KMS-11 (cell line): ENCODE data around the gene CFD.
"Not testable (repeated sequence)": the region's sequence is repeated elsewhere in the genome, so short reads cannot be mapped to it uniquely, and the experiment has no call there.

Experiments
- H2AFZ ChIP-seq: fragments of 200-600 bp; sonication (generic); 2 replicates; pipeline ENCODE4 v1.6.1; 2016; ENCODE audit warnings: antibody characterized with exemption, mixed run types, low read depth
- H3K27ac ChIP-seq: fragments of 200-600 bp; sonication (generic); 2 replicates; pipeline ENCODE4 v1.6.1; 2016; ENCODE audit warnings: mild to moderate bottlenecking, mixed run types
- H3K27me3 ChIP-seq: fragments of 200-600 bp; sonication (generic); 2 replicates; pipeline ENCODE4 v1.6.1; 2017; ENCODE audit warnings: mild to moderate bottlenecking, low read depth, mixed run types, moderate library complexity; ENCODE audit not compliant: insufficient read depth
- H3K36me3 ChIP-seq: fragments of 200-600 bp; sonication (generic); 2 replicates; pipeline ENCODE4 v1.6.1; 2017; ENCODE audit warnings: mild to moderate bottlenecking, mixed run types; ENCODE audit not compliant: insufficient read depth
- H3K4me1 ChIP-seq: fragments of 200-600 bp; sonication (generic); 2 replicates; pipeline ENCODE4 v1.6.1; 2016; ENCODE audit warnings: mild to moderate bottlenecking, low read depth, mixed run types; ENCODE audit not compliant: poor library complexity, severe bottlenecking
- H3K4me2 ChIP-seq: fragments of 200-600 bp; sonication (generic); 2 replicates; pipeline ENCODE4 v1.7.0; 2016; ENCODE audit warnings: mild to moderate bottlenecking, mixed run types
- H3K4me3 ChIP-seq: fragments of 200-600 bp; sonication (generic); IDR thresholded peaks from 2 replicates; pipeline ENCODE4 v1.6.1; 2017; ENCODE audit warnings: low read depth, low read length, mixed read lengths; ENCODE audit not compliant: insufficient read depth
- H3K79me2 ChIP-seq: fragments of 200-600 bp; sonication (generic); 2 replicates; pipeline ENCODE4 v1.6.1; 2016; ENCODE audit warnings: low read depth, mixed run types; ENCODE audit not compliant: insufficient read depth
- H3K9ac ChIP-seq: fragments of 200-600 bp; sonication (generic); 2 replicates; pipeline ENCODE4 v1.6.1; 2016; ENCODE audit warnings: mild to moderate bottlenecking, mixed run types
- H4K20me1 ChIP-seq: fragments of 200-600 bp; sonication (generic); 2 replicates; pipeline ENCODE4 v1.6.1; 2016; ENCODE audit warnings: mild to moderate bottlenecking, mixed run types; ENCODE audit not compliant: insufficient read depth
- TF ChIP-seq, protein P1 (sequence below): fragments of 200-600 bp; sonication (generic); conservative IDR thresholded peaks from 2 replicates; pipeline ENCODE4 v1.6.1; 2017; ENCODE audit warnings: low read depth, mild to moderate bottlenecking, antibody characterized with exemption, low read length, moderate library complexity, mixed read lengths

CFD gene

DNA sequence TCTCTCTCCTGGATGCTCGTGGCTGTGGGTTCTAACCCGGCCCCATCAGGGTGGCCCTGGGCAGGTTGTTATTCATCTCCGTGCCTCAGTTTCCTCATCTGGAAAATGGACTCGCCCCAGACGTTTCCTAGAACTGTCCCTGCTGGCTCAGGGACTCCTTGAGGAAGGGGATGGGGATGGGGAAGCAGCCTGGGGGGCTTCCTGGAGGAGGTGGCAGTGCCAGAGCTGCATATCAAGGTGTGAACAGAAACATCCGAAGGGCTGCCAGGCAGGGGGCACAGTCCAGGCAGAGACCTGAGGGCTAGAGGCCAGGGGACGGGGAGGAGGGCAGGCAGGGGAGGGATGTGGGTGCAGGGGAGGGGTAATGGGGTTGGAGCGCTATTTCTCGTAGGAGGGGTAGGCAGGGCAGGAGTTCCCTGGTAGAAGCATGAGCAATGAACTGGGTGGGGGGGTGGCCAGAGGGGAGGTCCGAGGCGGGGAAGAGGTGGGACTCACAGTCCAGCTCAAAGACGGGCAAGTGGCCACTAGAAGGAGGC, 11.0 kb upstream of the CFD start:
- H2AFZ ChIP-seq, result no peak overlapping the region
- H4K20me1 ChIP-seq, result no peaks in the 10 kb centered on the region
- H3K9ac ChIP-seq, result no peak overlapping the region
- H3K79me2 ChIP-seq, result peaks cover 21% of the 10 kb centered on the region
- TF ChIP-seq, protein P1, sequence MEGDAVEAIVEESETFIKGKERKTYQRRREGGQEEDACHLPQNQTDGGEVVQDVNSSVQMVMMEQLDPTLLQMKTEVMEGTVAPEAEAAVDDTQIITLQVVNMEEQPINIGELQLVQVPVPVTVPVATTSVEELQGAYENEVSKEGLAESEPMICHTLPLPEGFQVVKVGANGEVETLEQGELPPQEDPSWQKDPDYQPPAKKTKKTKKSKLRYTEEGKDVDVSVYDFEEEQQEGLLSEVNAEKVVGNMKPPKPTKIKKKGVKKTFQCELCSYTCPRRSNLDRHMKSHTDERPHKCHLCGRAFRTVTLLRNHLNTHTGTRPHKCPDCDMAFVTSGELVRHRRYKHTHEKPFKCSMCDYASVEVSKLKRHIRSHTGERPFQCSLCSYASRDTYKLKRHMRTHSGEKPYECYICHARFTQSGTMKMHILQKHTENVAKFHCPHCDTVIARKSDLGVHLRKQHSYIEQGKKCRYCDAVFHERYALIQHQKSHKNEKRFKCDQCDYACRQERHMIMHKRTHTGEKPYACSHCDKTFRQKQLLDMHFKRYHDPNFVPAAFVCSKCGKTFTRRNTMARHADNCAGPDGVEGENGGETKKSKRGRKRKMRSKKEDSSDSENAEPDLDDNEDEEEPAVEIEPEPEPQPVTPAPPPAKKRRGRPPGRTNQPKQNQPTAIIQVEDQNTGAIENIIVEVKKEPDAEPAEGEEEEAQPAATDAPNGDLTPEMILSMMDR, result no peak
- H3K4me1 ChIP-seq, result peaks cover 30% of the 10 kb centered on the region
- H3K27me3 ChIP-seq, result no peaks in the 10 kb centered on the region
- no peak overlapping the region for H3K4me3 ChIP-seq
- no peak overlapping the region for H3K27ac ChIP-seq
- H3K4me2 ChIP-seq, result peak overlapping the region; percentile 96; the same call in 1 of the 2 replicates
- no peaks in the 10 kb centered on the region for H3K36me3 ChIP-seq

DNA sequence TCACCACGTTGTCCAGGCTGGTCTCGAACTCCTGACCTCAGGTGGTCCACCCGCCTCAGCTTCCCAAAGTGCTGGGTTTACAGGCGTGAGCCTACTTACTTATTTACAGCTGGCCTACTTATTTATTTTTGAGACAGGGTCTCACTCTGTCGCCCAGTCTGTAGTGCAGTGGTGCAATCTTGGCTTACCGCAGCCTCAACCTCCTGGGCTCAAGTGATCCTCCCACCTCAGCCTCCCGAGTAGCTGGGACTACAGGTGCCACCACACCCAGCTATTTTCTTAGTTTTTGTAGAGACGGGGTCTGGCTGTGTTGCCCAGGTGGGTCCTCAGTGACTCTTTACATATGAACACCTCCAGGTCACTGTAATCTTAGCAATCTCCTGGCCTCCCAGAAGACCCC, 10.3 kb upstream of the CFD start:
- H3K79me2 ChIP-seq, result peaks cover 21% of the 10 kb centered on the region
- not testable (repeated sequence) for H3K27me3 ChIP-seq, H3K27ac ChIP-seq, H3K36me3 ChIP-seq, H2AFZ ChIP-seq, H4K20me1 ChIP-seq, H3K4me3 ChIP-seq, H3K9ac ChIP-seq, H3K4me2 ChIP-seq
- H3K4me1 ChIP-seq, result peaks cover 25% of the 10 kb centered on the region

DNA sequence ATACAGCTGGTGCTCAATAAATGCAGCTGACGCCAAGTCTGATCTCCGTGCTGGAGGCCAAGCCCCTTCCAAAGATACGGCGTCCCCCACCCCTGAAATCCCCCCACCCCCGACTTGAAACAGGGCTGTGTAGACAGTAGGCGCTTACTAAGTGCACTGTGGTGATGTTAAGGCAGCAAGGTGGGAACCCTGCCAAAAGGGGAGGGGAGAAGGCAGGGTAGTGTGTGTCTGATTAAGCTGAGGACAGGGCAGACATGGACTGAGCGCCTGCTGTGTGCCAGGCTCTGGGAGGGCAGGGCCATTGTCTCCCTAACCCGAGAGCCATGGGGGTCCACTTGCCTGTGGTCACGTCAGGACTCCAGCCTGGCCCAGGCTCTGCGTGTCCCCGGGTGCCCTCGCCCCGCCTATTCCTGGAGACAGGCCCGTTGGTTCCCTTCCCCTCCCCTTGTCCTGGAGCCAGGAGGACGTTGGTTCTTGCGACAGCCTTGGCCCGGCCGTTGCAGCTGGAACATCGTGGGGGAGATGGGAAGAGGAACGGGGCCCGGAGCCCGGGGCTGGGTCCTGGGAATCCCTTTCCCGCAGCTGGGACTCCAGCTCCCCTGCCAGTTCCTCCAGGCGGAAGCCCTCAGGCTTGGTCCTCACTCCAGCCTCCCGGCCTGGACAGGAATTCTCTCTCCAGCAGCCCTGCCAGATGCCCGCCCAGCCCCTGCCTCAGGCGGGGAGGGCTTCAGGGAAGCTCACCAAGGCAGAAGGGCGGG, 9.1 kb upstream of the CFD start:
- TF ChIP-seq, protein P1, result no peak
- peaks cover 21% of the 10 kb centered on the region for H3K79me2 ChIP-seq
- no peak overlapping the region for H3K4me3 ChIP-seq
- no peak overlapping the region for H2AFZ ChIP-seq
- no peaks in the 10 kb centered on the region for H3K36me3 ChIP-seq
- H3K4me1 ChIP-seq, result peaks cover 15% of the 10 kb centered on the region
- no peak overlapping the region for H3K9ac ChIP-seq
- H3K4me2 ChIP-seq, result no peak overlapping the region
- H3K27ac ChIP-seq, result no peak overlapping the region
- H4K20me1 ChIP-seq, result no peaks in the 10 kb centered on the region
- peaks cover 8% of the 10 kb centered on the region; the same call in 1 of the 2 replicates for H3K27me3 ChIP-seq

DNA sequence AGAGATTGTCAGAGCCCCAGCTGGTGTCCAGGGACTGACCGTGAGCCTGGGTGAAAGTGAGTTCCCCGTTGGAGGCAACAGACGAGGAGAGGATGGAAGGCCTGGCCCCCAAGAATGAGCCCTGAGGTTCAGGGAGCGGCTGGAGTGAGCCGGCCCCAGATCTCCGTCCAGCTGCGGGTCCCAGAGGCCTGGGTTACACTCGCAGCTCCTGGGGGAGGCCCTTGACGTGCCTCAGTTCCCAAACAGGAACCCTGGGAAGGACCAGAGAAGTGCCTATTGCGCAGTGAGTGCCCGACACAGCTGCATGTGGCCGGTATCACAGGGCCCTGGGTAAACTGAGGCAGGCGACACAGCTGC, 8.5 kb upstream of the CFD start:
- peaks cover 21% of the 10 kb centered on the region for H3K79me2 ChIP-seq
- H3K27me3 ChIP-seq, result peaks cover 8% of the 10 kb centered on the region; the same call in 1 of the 2 replicates
- no peak overlapping the region for H2AFZ ChIP-seq
- H3K4me1 ChIP-seq, result peaks cover 15% of the 10 kb centered on the region
- no peak overlapping the region for H3K4me3 ChIP-seq
- TF ChIP-seq, protein P1, result no peak
- H3K9ac ChIP-seq, result no peak overlapping the region
- H3K4me2 ChIP-seq, result no peak overlapping the region
- H3K36me3 ChIP-seq, result no peaks in the 10 kb centered on the region
- H3K27ac ChIP-seq, result no peak overlapping the region
- no peaks in the 10 kb centered on the region for H4K20me1 ChIP-seq
